Pons (tissue), 1 donor: ENCODE data around the gene FBXL13.
A peak's percentile ranks its signal among the peaks of the same experiment; 100 is the strongest.
"Not testable (repeated sequence)": the region's sequence is repeated elsewhere in the genome, so short reads cannot be mapped to it uniquely, and the experiment has no call there.

Experiments used
- DNase-seq: peaks from one replicate; pipeline ENCODE4 v3.0.0-alpha.2; 2016; ENCODE audit warnings: low spot score

Gene FBXL13

DNA sequence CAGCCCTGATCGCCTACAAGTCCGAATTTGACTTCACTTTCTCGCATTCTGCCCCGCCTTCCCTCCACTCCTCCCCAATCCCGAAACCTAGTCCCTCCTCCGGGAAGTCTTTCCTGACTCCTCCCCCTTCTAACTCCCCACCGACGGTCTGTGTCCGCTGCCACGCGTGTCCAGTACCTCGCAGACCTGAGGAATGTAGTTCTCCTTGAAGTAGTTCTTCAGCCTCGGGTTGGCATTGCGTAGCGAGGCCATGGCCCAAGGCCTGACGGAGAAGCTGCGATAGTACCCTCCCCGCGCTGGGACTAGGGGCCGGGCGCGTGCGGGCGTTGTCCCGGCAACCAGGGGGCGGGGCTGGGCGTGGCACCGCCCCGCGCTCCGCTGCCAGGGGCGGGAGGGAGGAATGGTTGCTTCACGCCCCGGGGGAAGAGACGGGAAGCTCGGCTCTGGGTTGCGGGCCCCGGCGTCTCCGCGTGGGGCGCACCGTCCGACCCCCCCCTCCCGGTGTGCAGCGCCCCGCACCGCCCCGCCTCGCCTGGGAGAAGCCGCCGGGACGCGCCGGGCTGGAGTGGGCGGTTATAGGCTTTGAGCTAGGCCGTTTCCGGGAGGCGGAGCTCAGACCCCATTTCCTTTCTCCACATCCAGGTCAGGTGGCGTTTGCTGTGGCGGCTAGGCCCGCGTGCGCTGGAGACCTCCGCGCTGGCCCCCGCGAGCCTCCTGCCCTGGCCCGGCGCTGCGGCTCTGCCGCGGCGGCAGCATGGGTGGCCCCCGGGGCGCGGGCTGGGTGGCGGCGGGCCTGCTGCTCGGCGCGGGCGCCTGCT, at the start of gene FBXL13, which contains the start of gene ARMC10:
FBXL13 (minus strand) TSS at position 278 of the 818 bp plus-strand sequence.
ARMC10 (plus strand) TSS at position 622 of the 818 bp plus-strand sequence; CDS start at position 755, 133 bp downstream.
- DNase-seq = peak; percentile 90

DNA sequence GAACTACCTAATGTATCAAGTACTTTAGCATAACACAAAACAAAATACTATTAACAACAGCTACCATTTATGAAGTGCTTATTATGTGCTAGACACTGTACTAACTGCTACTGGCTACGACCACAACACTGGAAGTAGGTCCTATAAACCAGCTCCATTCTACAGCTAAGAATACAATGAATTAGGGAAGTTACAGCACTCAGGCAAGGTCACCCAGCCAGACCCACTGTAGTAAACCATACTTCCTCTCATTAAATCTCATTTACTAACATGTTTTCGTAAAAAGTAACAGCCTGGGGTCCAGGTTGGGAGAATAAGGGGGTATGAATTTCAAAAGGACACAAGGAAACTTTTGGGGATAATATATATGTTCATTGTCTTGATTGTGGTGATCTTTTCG, 48.9 kb upstream of the FBXL13 start:
- DNase-seq = no peak

DNA sequence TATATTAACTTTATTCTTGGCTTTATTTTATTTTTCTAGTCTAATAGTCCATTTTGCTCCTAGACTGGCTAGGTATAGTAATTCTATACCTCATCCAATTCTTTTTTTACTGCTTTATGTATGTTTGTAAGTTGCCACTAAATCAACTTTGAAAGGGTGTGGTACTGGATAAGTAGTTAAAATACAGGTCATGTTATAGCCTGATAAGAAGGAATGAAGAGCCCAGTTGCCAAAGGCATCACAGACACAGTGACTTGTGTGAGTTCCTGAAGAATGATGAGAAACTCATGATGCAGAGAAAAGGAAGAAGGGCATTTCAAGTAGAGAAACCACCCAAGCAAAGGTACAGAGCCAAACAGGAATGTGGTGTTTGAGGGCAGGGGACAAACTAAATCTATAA, 47.0 kb upstream of the FBXL13 start:
- no peak for DNase-seq

- no peak for DNase-seq
Observed at GRCh38 chr7:103120362-103120761, 45.8 kb upstream of the FBXL13 start.

GRCh38 chr7:103119791-103120291, 45.2 kb upstream of the FBXL13 start:
- no peak for DNase-seq

DNA sequence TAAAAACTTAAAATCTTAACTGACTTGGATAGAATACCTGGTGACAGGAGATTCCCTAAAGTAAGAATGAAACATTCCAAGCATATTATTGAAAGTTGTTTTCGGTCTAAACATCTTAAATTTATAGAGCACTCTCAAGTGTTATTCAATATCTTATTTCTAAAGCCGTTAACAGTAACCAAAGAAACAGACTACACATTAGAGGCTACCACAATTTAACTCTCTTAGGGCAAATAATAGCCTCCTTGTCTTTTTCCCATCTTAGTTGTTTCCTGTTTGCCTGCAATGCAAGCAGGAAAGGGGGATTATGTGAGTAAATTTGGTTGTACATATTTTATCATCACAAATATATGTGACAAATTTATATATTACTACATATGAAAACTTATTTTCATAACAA, 42.9 kb upstream of the FBXL13 start:
- peak; percentile 66 for DNase-seq

GRCh38 chr7:103116991-103117390, 42.4 kb upstream of the FBXL13 start:
- peak; percentile 96 for DNase-seq

DNA sequence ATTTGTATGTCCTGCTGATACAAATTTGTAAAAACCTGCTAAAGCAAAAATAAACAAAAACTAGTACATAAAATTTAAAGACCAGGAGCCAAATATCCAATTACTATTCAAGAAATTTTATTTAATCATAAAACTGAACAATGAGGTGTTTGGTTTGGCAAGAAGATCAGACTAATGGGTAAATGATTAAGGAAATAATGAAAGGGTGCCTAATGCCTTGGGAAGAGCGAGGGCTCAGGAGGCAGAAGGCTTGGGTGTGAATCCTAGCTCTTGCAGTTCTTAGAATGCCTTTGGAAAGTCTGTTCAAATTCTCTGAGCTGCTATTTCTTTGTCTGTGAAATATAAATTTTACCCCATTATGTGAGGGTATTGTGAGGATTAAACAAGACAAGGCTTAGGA, 41.9 kb upstream of the FBXL13 start:
- no peak for DNase-seq

- no peak for DNase-seq
Observed at GRCh38 chr7:103115771-103116170, 41.2 kb upstream of the FBXL13 start.

DNA sequence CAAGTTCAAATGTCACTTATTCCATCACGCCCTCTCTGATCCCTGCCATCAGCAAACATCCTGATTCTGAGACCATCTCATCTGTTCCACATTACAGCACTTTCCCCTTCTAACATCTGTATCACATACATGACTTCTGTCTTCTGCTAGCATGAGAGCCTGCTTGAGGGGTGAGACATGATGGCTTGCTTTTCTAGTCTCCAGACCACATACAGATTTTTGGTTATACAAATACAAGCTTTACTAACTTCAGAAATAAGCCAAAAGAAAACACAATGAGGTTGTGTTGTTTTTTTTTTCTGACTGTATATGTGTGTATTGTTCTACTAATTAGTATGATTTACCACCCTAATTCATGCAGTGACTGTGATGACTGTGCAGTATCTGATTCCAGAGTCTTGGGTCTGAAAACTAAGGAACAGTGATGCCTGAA, 40.0 kb upstream of the FBXL13 start:
- peak; percentile 92 for DNase-seq

- no peak for DNase-seq
Observed at GRCh38 chr7:103113164-103113563, 38.6 kb upstream of the FBXL13 start.

GRCh38 chr7:103106703-103107070, 32.1 kb upstream of the FBXL13 start:
- DNase-seq = not testable (repeated sequence)

GRCh38 chr7:103106005-103106702, 31.6 kb upstream of the FBXL13 start:
- DNase-seq = no peak

GRCh38 chr7:103101543-103101942, 26.9 kb upstream of the FBXL13 start:
- DNase-seq = no peak

DNA sequence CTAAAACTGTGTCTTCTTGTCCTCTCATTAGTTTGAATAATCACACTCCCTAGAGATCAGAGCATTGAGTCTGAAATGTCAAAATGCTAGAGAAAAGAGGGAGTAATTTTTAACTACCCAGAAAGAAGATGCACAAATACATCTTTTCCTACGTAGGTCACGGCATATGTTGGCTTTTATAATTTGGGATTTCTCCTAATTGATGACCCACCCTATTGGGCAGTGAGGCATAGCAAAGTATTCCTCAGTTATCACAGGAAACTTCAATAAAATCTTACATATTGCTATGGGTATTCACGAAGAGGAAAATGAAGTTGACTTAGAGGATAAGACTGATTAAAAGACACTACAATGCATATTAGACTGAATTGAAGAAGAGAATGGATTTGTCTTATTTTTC, 25.8 kb upstream of the FBXL13 start:
- no peak for DNase-seq

GRCh38 chr7:103097041-103097440, 22.4 kb upstream of the FBXL13 start:
- DNase-seq = no peak

DNA sequence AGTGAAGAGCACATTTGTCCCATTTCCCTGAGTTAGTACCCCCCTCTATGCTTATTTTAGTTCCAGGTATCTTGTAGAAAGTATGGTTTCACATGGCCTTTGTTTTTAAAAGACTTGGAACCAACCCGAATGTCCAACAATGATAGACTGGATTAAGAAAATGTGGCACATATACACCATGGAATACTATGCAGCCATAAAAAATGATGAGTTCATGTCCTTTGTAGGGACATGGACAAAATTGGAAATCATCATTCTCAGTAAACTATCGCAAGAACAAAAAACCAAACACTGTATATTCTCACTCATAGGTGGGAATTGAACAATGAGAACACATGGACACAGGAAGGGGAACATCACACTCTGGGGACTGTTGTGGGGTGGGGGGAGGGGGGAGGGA, 21.0 kb upstream of the FBXL13 start:
- not testable (repeated sequence) for DNase-seq

- DNase-seq = peak; percentile 71
Observed at GRCh38 chr7:103094102-103094501, 19.5 kb upstream of the FBXL13 start.

- no peak for DNase-seq
Observed at GRCh38 chr7:103093429-103093828, 18.8 kb upstream of the FBXL13 start.

DNA sequence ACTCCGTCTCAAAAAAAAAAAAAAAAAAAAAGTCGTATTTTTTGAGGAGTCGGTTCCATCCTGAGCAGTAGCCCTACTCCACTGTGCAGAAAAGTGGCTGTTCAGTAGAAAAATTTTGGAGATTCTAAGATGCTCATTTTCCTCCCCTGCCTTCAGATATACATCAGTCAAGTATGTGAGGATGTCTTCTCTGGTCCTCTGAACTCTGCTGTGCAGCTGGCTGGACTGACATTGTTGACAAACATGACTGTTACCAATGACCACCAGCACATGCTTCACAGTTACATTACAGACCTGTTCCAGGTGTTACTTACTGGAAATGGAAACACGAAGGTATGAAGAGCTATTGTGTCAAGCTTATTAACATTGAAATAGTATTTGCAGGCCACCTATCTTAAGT, 17.7 kb upstream of the FBXL13 start:
- DNase-seq = not testable (repeated sequence)

- DNase-seq = no peak
Observed at GRCh38 chr7:103083210-103083609, 8.6 kb upstream of the FBXL13 start.

DNA sequence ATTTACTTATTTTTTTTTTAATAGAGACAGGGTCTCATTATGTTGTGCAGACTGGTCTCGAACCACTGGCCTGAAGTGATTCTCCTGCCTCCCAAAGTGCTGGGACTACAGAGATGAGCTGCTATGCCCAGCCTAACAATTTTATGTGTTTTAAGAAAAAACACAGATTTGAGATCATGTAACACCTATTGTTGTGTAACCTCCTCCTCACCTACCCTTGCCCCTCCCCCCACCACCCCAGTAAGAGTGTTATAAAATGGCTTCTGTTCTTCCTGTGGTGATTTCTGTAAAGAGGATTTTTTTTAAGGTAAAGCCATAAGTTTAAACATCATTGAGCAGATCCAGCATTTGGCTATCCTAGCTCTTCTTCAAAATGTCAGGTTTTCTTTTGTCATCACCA, 7.9 kb upstream of the FBXL13 start:
- no peak for DNase-seq

GRCh38 chr7:103080923-103081322, 6.3 kb upstream of the FBXL13 start:
- no peak for DNase-seq
